Activated CD4-positive, CD25-positive, alpha-beta regulatory T cell treated with anti-CD3 and anti-CD28 coated beads, Interleukin-2, amount 50 U/mL, for 72 hours (primary cell): Measurements from ENCODE around the gene HMOX1.
A peak's percentile ranks its signal among the peaks of the same experiment; 100 is the strongest.
"Not testable (repeated sequence)": the region's sequence is repeated elsewhere in the genome, so short reads cannot be mapped to it uniquely, and the experiment has no call there.

Experiments
- DNase-seq: peaks from one replicate; pipeline ENCODE4 v3.0.0; 2021

Gene HMOX1

DNA sequence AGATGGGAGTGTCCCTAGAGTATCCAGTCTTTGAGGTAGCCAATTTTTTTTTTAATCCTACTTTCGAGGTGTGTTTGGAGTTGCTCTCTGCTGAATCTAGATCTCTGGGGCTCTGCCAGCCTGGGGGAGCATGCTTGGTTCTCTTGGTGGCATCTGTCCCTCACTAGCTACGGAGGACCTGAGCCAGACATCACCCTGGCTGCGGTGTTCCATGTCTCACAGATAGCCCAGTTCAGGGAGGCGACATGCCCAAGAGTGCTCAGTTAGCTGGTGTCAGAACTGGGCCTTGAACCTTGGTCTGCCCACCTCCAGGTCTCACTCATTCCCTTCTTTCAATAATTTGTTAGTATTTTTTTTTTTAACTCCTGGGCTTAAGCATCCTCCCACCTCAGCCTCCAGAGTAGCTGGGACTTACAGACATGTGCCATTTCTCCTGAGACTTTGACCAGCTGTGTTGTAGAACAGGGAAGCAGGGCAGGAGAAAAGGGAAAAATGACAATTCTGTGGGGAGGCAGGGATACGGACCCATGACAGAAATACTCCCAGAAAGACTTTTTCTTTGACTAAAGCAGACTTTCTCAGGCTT is 621 bp downstream of the HMOX1 start:
- no peak for DNase-seq

DNA sequence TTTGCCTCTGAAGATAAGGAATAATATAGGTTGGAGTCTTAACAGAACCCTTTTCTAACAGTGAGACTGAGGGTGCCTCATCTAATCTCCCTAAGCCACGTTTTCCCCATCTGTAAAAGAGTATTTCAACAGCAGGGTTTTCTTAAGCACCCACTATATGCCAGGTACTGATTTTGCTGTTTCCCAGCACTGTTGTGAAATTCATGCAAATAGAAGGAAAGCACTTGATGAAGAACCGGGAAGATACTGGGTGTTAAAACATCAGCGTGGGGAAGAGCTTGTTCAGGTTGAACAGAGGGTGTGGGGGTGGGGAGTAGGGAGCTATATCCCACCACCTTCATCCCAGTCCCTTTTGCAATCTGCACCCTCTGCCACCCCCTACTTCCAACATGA is 2.8 kb downstream of the HMOX1 start:
- DNase-seq = no peak

DNA sequence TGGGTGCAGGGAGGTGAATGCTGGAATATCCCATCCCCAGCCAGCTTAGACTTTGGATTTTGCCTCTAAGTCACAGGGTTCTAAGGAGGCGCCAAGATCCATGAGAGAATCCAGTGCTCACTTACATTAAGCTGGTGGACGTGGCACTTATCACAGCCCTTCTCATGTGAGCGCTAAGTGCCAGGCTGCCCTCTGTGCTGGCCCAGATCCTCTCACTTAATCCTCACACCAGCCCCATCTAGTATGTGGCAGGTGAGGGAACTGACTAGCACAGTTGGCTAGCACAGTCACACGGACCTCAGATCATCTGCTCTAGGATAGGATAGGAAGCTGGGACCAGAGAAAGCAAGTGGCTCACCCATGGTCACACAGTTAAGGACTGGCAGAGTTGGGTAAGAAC is 3.6 kb downstream of the HMOX1 start:
- DNase-seq = no peak

DNA sequence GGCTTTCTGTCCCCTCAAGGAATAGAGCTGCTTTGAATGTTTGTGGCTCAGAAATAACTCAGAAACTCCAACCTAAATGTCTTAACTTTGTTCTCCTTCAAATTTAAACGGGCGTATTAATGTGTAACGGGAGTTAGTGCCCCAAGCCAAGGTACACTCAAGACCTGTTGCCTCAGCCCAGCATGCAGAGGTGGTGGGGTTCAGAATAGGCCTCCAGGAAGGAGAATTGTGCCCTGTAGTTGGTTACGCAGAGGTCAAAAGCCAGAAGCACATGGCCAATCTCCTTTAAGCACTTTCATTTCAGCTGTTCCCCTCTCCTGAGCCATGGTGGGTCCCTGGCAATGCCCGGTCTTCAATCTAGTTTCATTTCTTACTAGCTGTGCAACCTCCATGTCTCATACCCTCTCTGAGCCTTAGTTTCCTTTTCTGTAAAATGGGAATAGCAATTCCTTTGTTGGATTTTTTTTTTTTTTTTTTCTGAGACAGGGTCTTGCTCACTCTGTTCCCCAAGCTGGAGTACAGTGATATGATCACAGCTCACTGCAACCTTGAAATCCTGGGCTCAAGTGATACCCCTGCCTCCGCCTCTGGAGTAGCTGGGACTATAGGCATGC is 4.2 kb downstream of the HMOX1 start:
- no peak for DNase-seq

DNA sequence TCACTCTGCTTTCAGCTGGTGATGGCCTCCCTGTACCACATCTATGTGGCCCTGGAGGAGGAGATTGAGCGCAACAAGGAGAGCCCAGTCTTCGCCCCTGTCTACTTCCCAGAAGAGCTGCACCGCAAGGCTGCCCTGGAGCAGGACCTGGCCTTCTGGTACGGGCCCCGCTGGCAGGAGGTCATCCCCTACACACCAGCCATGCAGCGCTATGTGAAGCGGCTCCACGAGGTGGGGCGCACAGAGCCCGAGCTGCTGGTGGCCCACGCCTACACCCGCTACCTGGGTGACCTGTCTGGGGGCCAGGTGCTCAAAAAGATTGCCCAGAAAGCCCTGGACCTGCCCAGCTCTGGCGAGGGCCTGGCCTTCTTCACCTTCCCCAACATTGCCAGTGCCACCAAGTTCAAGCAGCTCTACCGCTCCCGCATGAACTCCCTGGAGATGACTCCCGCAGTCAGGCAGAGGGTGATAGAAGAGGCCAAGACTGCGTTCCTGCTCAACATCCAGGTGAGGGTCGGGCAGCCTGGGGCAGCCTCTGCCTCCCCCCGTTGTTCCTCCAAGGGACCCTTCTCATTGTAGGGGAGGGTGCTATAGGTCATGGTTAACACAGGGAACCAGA is 5.9 kb downstream of the HMOX1 start:
- DNase-seq = no peak

DNA sequence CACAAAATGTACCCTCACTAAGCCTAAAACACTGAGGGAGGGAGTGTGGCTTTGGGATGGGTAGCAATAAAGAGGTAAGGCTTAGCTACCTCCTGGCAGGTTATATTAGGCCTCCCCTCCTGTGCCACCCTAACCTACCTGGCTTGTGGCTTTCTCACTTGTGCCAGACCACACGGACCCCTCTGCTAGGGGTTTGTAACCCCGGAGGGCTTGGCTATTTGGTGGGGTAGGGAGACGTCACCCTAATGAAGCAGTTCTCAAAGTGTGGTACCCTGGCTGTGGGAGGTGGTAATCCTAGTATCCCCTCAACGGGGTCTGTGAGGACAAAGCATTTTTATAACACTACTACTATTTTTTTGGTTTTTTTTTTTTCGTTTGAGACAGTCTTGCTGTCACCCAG is 10.0 kb downstream of the HMOX1 start:
- no peak for DNase-seq

DNA sequence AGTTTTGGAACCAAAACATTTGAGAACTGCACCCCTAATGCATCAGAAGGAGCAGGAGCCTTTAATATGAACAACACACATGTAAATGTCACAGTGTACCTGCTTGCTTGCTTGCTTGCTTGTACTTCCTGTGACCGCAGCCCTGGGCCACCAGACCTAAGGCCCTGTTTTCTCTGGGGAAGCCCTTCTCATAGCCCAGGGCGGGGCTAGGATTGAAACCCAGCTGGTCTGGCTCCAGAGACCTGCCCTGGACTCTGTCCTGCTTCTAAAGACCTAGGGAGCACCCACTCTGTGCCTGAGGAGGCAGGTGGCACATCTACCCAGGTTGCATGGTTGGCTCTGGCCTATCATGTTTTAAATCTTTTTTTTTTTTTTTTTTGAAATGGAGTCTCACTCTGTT is 11.5 kb downstream of the HMOX1 start:
- DNase-seq = no peak

DNA sequence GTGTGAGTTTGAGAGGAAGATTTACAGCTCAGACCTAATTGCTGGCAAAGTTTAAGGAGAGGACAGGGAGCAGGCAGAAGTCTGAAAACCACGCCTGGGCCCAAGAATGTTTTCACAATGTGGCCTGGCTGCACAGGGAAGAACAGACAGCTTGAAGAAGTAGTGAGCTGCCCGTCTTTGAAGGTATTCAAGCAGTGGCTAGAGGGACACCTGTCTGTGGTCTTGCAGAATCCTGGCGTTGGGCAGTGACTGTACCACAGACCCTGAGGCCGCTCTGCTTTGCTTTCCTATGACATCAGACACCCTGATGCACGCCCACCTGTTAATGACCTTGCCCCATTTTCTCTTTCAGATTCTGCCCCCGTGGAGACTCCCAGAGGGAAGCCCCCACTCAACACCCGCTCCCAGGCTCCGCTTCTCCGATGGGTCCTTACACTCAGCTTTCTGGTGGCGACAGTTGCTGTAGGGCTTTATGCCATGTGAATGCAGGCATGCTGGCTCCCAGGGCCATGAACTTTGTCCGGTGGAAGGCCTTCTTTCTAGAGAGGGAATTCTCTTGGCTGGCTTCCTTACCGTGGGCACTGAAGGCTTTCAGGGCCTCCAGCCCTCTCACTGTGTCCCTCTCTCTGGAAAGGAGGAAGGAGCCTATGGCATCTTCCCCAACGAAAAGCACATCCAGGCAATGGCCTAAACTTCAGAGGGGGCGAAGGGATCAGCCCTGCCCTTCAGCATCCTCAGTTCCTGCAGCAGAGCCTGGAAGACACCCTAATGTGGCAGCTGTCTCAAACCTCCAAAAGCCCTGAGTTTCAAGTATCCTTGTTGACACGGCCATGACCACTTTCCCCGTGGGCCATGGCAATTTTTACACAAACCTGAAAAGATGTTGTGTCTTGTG is 12.5 kb downstream of the HMOX1 start:
- no peak for DNase-seq

DNA sequence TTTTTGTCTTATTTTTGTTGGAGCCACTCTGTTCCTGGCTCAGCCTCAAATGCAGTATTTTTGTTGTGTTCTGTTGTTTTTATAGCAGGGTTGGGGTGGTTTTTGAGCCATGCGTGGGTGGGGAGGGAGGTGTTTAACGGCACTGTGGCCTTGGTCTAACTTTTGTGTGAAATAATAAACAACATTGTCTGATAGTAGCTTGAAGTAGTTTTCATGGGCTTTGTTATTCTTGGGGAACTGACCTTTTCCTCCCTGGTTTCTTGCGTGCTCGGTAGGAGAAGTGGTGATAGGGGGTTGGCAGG is 13.1 kb downstream of the HMOX1 start:
- DNase-seq = no peak

DNA sequence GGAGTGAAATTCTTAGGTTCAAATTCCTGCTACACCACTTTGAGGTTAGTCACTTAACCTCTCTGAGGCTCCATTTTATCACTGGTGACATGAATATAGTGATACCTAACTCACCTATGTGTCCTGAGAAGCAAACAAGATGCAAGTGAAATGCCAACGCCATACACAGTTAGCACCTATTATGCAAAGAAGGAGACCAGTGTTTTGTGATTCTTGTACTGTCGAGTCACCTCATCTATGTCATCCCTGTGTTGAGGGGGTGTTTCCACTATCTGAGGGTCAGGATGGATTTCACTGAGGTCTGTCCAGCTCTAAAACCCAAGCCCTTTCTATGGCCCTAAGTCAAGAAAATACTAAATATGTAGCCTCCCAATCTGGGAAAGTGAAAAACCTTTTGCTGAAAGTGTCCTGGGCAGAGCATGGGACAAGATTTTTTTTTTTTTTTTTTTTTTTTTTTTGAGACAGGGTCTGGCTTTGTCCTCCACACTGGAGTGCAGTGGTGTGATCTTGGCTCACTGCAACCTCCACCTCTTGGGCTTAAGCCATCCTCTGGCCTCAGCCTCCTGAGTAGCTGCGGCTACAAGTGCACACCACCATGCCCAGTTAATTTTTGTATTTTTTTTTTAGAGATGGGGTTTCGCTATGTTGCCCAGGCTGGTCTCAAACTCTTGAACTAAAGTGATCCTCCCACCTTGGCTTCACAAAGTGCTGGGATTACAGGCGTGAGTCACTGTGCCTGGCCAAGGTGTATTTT is 14.1 kb downstream of the HMOX1 start:
- DNase-seq = no peak

DNA sequence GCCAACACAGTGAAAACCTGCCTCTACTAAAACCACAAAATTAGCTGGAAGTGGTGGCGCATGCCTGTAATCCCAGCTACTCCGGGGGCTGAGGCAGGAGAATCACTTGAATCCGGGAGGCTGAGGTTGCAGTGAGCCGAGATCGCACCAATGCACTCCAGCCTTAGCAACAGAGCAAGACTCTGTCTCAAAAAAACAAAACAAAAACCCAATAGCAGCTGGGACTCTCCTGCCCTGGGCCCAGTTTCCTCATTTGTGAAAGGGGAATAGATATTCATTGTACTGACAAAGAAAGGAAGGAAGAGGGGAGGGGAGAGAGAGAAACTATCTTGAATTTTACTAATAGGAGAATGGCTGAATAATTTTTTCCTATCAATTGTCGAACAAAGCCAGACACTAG is 15.7 kb downstream of the HMOX1 start:
- DNase-seq = not testable (repeated sequence)

DNA sequence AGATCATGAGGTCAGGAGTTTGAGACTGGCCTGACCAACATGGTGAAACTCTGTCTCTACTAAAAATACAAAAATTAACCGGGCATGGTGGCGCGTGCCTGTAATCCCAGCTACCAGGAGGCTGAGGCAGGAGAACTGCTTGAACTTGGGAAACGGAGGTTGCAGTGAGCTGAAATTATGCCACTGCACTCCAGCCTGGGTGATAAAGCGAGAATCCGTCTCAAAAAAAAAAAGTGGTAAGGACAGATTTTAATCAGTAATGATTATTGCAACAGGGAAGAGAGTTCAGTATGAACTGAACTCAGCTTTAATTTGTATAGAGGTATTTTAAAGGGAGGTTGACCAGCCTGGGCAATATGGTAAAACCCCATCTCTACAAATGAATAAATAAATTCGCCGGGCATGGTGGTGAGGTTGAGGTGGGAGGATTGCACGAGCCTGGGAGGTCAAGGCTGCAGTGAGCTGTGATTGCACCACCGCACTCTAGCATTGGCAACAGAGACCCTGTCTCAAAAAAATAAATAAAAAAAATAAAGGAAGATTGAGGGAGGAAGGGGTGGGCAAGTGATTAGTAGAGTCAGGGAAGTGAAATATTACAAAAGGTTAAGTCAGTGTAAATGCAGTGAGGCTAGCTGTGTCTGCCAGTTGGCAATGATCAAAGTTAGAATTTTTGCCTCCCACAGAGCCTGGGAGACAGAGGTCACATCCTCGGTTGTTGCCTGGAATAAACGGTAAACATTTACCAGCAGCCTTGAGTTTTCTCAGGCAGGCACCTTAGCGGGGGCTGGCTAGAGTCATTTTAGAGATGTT is 16.4 kb downstream of the HMOX1 start:
- no peak for DNase-seq

DNA sequence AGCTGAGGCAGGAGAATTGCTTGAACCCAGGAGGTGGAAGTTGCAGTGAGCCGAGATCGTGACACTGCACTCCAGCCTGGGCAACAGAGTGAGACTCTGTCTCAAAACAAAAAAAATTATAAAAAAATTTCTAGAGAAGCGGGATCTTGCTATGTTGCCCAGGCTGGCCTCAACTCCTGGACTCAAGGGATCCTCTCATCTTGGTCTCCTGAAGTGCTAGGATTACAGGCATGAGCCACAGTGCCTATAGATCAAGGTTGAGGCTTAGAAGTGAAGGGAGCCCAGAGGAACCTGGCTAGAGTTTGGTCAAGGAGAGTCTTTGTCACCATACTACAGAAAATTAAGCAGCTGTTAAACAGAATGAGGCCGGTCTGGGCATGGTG is 17.7 kb downstream of the HMOX1 start:
- DNase-seq = no peak

DNA sequence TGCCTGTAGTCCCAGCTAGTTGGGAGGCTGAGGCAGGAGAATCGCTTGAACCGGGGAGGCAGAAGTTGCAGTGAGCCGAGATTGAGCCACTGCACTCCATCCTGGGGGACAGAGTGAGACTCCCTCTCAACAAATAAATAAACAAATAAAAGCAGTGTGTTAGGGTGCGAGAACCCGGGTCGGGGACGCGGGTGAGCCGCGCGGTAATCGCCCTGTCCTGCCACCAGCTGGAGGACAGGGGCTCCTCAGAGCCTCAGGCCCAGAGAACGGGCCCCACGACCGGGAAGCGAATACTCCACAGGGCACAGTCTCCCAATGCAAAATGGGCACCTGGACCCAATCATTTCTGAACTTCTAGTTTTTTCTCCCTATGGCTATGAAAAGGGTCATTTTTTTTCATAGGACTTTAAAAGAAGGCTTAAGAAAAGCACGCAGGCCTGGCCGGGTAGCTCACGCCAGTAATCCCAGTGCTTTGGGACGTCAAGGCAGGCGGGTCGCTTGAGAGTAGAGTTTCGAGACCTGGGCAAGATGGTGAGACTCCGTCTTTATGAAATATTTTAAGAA is 18.3 kb downstream of the HMOX1 start:
- DNase-seq = no peak

DNA sequence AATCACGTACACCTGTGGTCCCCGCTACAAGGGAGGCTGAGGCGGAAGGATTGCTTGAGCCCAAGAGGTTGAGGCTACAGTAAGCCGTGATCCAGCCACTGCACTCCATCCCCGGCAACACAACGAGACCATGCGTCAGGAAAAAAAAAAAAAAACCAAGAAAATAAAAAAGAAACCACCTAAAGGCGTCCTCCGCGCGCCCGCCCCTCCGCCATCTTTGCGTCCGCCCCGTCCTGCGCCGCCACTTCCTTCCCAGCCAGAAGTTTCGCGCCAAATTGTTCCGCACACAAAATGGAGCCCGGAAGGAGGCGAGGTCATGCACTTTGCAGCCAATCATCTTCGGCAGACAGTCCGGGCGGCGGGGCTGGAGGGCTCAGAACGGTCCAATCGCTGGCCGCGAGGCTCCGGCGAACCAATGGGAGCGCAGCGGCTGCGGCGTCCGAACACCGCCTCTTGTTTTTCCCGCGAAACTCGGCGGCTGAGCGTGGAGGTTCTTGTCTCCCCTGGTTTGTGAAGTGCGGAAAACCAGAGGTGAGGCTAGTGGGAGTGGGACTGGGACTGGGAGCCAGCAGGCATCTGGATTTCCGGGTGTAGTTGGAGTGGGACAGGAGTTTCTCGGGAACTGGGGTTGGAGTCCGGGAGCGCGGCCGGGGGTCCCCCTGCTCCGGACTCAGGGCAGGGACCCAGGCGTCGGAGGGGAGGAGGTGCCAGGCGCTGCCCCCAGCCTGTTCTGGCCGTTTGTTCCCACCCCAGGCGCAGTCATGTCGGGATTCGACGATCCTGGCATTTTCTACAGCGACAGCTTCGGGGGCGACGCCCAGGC is 19.0 kb downstream of the HMOX1 start, which contains the start of gene MCM5:
Gene MCM5, plus strand, starts transcription at position 463 of the 823 bp plus-strand sequence. Its CDS starts 299 bp downstream, at position 762.
- DNase-seq = peak; percentile 95

DNA sequence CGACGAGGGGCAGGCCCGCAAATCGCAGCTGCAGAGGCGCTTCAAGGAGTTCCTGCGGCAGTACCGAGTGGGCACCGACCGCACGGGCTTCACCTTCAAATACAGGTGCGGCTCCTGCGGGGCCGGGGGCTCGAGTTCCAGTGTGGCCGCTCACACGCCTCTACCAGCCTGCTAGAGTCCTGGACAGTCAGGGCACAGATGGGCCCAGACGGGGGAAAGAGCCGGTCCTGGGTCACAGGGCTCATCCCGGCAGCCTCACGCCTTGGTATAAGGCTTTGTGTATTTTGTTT is 19.6 kb downstream of the HMOX1 start:
- DNase-seq = no peak

DNA sequence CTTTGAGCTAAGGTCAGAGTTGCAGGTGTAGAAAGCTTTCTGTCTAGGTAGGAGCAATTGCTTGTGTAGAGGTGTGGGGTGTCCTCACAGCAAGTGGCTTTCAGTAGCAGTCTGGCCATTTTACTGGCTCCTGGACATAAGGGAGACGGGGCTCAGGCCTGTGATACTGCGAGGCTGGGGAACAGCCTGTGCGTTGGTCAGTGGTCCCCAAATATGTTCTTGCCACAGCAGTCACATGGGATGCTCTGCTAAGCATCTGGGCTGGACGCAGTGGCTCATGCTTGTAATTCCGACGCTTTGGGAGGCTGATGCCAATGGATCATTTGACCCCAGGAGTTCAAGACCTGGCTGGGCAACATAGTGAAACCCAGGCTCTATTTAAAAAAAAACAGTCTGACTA is 21.0 kb downstream of the HMOX1 start:
- DNase-seq = no peak

DNA sequence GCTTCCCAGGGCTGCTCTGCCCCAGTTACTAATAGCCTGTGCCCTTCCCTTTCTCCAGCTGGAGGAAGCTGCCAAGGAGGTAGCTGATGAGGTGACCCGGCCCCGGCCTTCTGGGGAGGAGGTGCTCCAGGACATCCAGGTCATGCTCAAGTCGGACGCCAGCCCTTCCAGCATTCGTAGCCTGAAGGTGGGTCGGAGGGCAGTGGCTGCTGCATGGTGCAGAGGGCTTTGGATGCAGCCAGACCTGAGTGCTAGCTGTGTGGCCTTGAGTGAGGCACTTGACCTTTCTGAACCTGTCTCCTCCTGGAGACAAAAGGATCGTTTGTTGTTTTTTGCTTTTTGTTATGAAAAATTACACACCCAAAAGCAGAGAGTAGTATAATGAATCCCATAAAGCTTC is 22.5 kb downstream of the HMOX1 start:
- no peak for DNase-seq

DNA sequence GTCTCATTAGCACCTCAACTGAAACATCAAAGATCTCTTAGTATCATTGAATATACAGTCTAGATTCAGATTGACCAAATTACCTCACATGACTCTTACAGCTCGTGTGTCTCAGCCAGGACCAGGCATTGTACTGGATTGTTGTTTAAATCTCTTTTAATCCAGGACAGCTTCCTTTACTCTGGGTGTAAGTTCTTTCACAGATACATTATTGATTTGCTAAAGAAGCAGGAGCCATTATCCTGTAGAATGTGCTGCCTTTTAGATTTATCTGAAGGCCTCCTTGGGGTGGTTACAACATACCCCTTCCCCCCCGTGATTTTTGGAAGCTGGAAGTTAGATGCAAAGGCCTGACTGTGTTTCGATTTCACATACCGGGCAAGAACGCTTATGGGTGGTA is 23.3 kb downstream of the HMOX1 start:
- no peak for DNase-seq

DNA sequence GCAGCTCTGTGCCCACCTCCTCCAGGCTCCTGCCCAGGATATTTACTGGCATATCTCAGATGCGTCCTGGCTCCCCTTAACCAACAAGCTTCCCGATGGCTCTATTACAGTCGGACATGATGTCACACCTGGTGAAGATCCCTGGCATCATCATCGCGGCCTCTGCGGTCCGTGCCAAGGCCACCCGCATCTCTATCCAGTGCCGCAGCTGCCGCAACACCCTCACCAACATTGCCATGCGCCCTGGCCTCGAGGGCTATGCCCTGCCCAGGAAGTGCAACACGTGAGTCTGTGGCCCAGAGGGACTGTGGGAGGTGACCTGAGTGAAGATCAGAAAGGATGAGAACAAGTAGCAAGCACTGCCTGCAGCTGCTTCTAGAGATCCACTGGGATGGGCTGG is 25.5 kb downstream of the HMOX1 start:
- no peak for DNase-seq

DNA sequence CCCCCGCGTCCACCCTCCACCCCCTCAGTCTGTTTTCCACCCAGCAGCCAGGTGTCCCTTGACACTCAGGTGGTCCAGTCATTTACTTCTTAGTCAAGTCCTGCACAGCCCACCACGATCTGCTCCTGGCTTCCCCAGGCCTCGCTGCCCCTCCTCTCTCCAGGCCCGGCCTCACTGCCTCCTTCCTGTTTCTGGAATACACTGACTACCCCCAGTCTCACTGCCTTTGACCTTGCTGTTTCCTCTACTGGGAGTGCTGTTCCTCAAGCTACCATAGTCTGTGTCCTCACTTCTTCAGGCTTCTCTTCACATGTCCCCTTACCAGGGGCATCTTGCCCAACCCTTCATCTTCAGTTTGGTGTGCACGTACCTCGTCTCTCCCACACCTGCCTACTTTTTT is 26.5 kb downstream of the HMOX1 start:
- no peak for DNase-seq
